DOHH2 (cell line): Measurements from ENCODE around the gene EHMT2.

Experiments
- H3F3A ChIP-seq: fragments of 200-600 bp; sonication (generic), shearing (Covaris generic); 2 replicates; pipeline ENCODE4 v1.6.0; 2016; ENCODE audit warnings: antibody characterized with exemption, mild to moderate bottlenecking; ENCODE audit not compliant: control insufficient read depth, insufficient read depth
- H3K27ac ChIP-seq: fragments of 200-600 bp; sonication (generic); 2 replicates; pipeline ENCODE4 v1.5.1; 2014; ENCODE audit warnings: low read depth, mild to moderate bottlenecking, low read length, moderate library complexity
- H3K27me3 ChIP-seq: fragments of 200-600 bp; sonication (generic); 2 replicates; pipeline ENCODE4 v1.6.1; 2014; ENCODE audit warnings: mild to moderate bottlenecking, low read length, mixed read lengths; ENCODE audit not compliant: control insufficient read depth
- H3K36me3 ChIP-seq: fragments of 200-600 bp; sonication (generic); 2 replicates; pipeline ENCODE4 v1.6.1; 2014; ENCODE audit warnings: mild to moderate bottlenecking, low read length, moderate library complexity, mixed read lengths; ENCODE audit not compliant: control insufficient read depth
- H3K4me1 ChIP-seq: fragments of 200-600 bp; sonication (generic); 2 replicates; pipeline ENCODE4 v1.6.1; 2014; ENCODE audit warnings: mild to moderate bottlenecking, low read length, mixed read lengths; ENCODE audit not compliant: control insufficient read depth
- H3K4me2 ChIP-seq: fragments of 200-600 bp; sonication (generic); 2 replicates; pipeline ENCODE4 v1.6.0; 2014; ENCODE audit warnings: mild to moderate bottlenecking, low read length, moderate library complexity
- H3K4me3 ChIP-seq: fragments of 200-600 bp; sonication (generic); 2 replicates; pipeline ENCODE4 v1.5.1; 2014; ENCODE audit warnings: mild to moderate bottlenecking, low read length, mixed read lengths
- H3K79me2 ChIP-seq: fragments of 200-600 bp; sonication (generic); 2 replicates; pipeline ENCODE4 v1.6.1; 2014; ENCODE audit warnings: mild to moderate bottlenecking, low read length, mixed read lengths; ENCODE audit not compliant: control insufficient read depth
- H3K9me2 ChIP-seq: fragments of 200-600 bp; sonication (generic); replicated peaks from 2 replicates; pipeline ENCODE4 v1.6.1; 2014; ENCODE audit warnings: mild to moderate bottlenecking, low read length, mixed read lengths; ENCODE audit not compliant: control insufficient read depth
- H3K9me3 ChIP-seq: fragments of 200-600 bp; sonication (generic); 2 replicates; pipeline ENCODE4 v1.6.1; 2014; ENCODE audit warnings: antibody characterized with exemption, low read length, mixed read lengths; ENCODE audit not compliant: control insufficient read depth, insufficient read depth
- H4K20me1 ChIP-seq: fragments of 200-600 bp; sonication (generic); 2 replicates; pipeline ENCODE4 v1.6.0; 2014; ENCODE audit warnings: low read depth, mild to moderate bottlenecking, antibody characterized with exemption, low read length, moderate library complexity; ENCODE audit not compliant: control insufficient read depth, insufficient read depth
- EZH2phosphoT487 ChIP-seq: fragments of 200-600 bp; sonication (generic); IDR thresholded peaks from 2 replicates; pipeline ENCODE4 v1.6.1; 2017; ENCODE audit warnings: borderline replicate concordance, mild to moderate bottlenecking, antibody characterized with exemption, low read length, moderate library complexity, mixed read lengths
- TF ChIP-seq, protein P1 (sequence below): fragments of 200-600 bp; sonication (generic); IDR thresholded peaks from one replicate; pipeline ENCODE4 v1.5.1; 2014; ENCODE audit warnings: antibody characterized with exemption, mild to moderate bottlenecking, low read depth, low read length; ENCODE audit not compliant: poor library complexity, severe bottlenecking

The EHMT2 gene

GRCh38 chr6:31850765-31851484, 46.6 kb downstream of the EHMT2 start:
- Histone ChIP-seq H3F3A (peaks cover 13% of the 10 kb centered on the region; the same call in 1 of the 2 replicates), H3K27ac (no peak overlapping the region), H3K9me3 (peaks cover 4% of the 10 kb centered on the region; the same call in 1 of the 2 replicates), H3K4me3 (no peak overlapping the region), H3K4me2 (no peak overlapping the region), H3K79me2 (no peaks in the 10 kb centered on the region), H3K27me3 (no peaks in the 10 kb centered on the region), H4K20me1 (no peaks in the 10 kb centered on the region), H3K36me3 (no peaks in the 10 kb centered on the region), H3K9me2 (no peaks in the 10 kb centered on the region), H3K4me1 (no peaks in the 10 kb centered on the region)
- no peak for TF ChIP-seq EZH2phosphoT487
- TF ChIP-seq, protein P1, sequence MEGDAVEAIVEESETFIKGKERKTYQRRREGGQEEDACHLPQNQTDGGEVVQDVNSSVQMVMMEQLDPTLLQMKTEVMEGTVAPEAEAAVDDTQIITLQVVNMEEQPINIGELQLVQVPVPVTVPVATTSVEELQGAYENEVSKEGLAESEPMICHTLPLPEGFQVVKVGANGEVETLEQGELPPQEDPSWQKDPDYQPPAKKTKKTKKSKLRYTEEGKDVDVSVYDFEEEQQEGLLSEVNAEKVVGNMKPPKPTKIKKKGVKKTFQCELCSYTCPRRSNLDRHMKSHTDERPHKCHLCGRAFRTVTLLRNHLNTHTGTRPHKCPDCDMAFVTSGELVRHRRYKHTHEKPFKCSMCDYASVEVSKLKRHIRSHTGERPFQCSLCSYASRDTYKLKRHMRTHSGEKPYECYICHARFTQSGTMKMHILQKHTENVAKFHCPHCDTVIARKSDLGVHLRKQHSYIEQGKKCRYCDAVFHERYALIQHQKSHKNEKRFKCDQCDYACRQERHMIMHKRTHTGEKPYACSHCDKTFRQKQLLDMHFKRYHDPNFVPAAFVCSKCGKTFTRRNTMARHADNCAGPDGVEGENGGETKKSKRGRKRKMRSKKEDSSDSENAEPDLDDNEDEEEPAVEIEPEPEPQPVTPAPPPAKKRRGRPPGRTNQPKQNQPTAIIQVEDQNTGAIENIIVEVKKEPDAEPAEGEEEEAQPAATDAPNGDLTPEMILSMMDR = no peak

DNA sequence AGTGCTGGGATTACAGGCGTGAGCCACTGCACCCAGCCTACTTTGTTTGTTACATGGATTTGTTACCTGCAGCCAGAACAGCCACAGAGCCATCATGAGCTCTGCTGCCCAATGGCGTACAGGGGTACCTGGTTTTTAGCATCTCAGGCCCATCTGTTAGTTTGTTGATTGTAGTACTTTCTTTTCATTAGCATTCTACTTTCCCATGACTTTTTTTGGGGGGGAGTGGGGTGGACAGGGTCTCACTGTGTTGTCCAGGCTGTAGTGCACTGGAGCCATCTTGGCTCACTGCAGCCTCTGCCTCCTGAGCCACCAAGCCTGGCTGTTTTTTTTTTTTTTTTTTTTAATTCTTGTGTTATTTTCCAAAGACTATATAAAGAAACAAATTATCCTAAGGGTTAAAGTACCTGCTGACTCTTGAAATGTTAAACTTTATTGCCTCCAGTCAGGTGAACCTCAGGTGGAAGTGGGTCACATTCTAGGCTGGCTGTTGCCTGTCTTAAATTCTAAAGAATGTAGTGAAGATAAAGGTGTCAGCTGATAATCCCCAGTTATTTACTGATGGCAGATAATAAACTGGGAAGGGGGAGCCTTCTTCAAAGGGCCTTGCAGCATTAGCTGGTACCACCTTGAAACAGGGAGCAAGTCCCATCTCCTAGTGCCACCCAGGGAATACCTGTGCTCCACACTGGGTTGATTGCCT, 50.1 kb downstream of the EHMT2 start:
- Histone ChIP-seq H3F3A (peaks cover 37% of the 10 kb centered on the region), H3K4me1 (no peaks in the 10 kb centered on the region), H3K79me2 (no peaks in the 10 kb centered on the region), H3K9me2 (no peaks in the 10 kb centered on the region), H4K20me1 (no peaks in the 10 kb centered on the region), H3K27ac (no peak overlapping the region), H3K4me2 (no peak overlapping the region), H3K4me3 (no peak overlapping the region), H3K36me3 (peaks cover 5% of the 10 kb centered on the region; the same call in 1 of the 2 replicates), H3K27me3 (no peaks in the 10 kb centered on the region), H3K9me3 (no peaks in the 10 kb centered on the region; the same call in 1 of the 2 replicates)
- no peak for TF ChIP-seq EZH2phosphoT487
- TF ChIP-seq, protein P1 = no peak

DNA sequence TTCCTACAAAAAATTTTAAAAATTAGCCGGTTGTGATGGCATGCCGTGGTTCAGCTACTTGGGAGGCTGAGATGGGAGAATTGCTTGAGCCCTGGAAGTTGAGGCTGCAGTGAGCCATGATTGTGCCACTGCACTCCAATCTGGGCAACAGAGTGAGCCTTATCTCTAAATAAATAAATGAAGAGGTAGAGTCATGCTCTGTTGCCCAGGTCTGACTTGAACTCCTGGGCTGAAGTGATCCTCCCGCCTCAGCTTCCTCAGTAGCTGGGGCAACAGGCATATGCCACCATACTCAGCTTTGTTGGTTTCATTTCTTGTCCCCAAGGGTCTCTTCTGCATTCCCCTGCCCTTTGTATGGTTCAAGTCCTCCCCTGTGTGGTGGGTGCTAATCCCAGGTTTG, 53.0 kb downstream of the EHMT2 start:
- Histone ChIP-seq H3K27ac (no peak overlapping the region), H4K20me1 (no peaks in the 10 kb centered on the region), H3K9me3 (no peaks in the 10 kb centered on the region), H3K79me2 (no peaks in the 10 kb centered on the region), H3K27me3 (no peaks in the 10 kb centered on the region), H3K9me2 (no peaks in the 10 kb centered on the region), H3K36me3 (peaks cover 27% of the 10 kb centered on the region), H3K4me1 (no peaks in the 10 kb centered on the region), H3K4me2 (no peak overlapping the region), H3F3A (peaks cover 63% of the 10 kb centered on the region), H3K4me3 (no peak overlapping the region)
- TF ChIP-seq, protein P1 = no peak
- no peak for TF ChIP-seq EZH2phosphoT487
